HG02970 (cell line): ENCODE results near the gene TBC1D10A.
A peak's percentile ranks its signal among the peaks of the same experiment; 100 is the strongest.

Experiments used
- ATAC-seq: cut with Tn5 transposase; IDR thresholded peaks from one replicate; pipeline ENCODE4 v1.9.1; 2021; ENCODE audit warnings: mild to moderate bottlenecking, moderate library complexity, moderate number of reproducible peaks; ENCODE audit not compliant: unreplicated experiment, low FRiP score

TBC1D10A gene

GRCh38 chr22:30302810-30303138, 24.0 kb downstream of the TBC1D10A start:
- ATAC-seq = no peak

DNA sequence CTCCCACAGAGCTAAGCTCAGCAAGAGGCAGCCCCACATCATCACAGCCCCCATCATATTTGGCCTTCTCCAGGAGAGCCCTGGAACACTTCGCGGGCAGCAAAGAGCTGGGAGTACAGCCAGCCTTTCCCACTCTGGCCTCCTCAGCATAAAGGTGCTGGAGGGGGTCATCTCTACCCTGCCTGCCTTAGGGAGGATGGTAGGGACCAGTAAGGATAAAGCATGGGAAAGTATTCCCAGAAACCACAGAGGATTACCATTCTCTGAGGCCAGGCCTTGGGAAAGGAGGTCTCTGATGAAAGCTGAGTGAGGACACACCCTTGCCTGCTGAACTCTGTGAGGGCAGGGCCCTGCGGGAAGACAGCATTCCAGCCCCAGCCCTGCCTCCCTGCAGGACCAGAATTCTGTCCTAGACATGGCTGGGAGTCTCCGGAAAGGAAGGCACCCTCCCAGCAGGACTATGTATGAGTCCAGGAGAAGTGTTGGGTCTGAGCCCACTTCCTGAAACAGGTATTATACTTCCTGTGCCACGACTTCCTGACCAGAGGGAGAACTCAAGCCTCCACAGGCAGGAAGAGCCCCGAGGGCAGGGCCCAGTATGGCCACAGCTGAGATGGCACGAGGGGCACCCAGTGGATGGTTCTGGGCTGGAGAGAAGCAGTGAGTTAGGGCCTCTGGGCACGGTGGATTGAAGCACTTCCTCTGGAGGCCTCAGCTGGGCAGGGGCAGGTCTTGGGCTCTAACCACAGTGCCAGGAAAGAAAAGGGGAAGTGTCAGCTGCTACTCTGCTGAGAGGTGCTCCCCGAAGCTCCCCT, 24.5 kb downstream of the TBC1D10A start:
- no peak for ATAC-seq

GRCh38 chr22:30299322-30299721, 27.4 kb downstream of the TBC1D10A start:
- ATAC-seq = no peak

DNA sequence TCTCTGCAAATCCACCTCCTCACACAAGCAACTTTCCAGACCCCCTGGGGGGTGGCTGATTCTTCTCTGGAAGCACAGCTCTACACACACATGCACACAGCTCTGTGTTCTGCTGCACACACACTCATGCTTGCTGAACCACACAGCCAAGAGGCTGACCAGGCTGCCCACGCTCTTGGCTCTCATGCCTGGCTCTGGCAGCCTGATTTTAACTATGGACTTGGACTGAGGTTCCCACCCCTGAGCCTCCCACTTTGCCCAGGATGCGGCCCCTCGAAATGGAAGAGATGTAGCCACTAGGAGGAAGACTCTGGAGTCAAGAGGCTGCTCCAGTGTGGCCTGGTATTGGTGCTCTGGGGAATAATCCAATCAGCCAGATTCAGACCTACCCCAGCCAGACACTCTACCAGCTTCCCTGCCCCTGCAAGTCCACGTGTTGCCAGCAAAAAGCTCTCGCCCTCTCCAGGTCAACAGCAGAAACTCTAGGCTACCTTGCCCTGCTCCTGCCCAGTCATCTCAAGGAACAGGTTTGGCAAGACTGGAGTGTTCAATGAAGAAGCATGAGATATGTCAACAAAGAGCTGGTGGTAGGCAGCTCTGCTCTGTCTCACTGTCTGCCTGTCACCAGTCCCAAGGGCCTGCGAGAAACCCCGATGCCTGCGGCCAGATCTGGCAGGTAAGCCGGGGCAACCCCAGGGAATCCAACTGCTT, 28.6 kb downstream of the TBC1D10A start:
- ATAC-seq = no peak

GRCh38 chr22:30297276-30297990, 29.3 kb downstream of the TBC1D10A start:
- no peak for ATAC-seq

- ATAC-seq = no peak
Observed at GRCh38 chr22:30296833-30297232, 29.9 kb downstream of the TBC1D10A start.

DNA sequence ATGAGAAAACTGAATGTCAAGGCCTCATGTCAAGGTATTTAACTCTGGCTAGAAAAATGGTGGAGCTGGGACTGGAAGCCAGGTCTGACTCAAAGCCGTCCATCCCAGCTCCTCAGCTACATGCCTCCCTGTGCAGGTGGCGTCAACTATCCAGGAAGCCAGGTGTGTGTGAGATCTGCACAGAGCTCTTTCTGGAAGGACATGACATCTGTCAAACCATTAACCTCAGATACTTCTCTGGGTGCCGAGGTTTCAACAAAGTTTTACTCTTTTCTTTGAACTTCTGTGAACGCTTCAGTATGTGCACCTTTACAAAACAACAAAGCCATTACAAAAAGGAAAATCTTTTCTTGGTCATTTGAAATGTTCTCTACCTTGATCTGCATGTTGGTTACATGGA, 30.4 kb downstream of the TBC1D10A start:
- no peak for ATAC-seq

DNA sequence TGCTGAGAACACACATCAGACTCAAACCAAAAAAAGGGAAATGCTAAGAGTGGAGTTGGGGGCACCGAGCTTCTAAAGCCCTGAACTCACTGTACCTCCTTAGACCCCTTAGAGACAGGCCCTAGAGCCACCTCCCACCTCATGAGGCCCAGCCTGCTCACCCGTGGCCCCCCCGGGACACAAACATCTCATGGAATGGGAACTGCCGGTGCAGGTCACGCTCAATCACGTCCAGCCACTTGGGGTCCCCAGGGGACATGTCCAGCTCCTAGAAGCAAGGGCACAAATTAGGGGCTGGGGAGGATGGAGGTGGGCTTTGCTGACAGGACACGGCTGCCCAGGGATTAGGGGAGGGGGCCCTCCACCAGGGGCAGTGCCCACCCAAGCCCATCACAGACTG, 31.2 kb downstream of the TBC1D10A start:
- ATAC-seq = no peak

DNA sequence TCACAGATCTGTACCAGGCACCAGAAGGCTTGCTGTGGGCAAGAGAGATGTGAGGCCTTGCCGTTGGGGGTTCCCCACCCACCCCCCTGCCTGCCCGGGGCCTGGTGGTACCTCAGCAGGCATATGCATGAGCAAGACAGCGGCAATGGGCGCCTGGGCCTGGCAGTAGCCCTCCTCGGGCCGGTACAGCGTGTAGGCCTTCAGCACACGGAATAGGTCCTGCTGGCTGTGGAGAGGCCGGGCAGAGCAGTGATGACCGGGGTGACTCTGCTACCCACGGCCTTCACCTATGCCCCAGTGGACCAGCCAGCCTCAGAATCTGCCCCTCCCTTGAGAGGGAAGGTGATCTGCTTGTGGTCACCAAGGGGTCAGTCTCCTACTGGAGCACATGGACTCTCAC, 31.9 kb downstream of the TBC1D10A start:
- ATAC-seq = no peak

- no peak for ATAC-seq
Observed at GRCh38 chr22:30294066-30294465, 32.7 kb downstream of the TBC1D10A start.

- no peak for ATAC-seq
Observed at GRCh38 chr22:30293026-30293425, 33.7 kb downstream of the TBC1D10A start.

DNA sequence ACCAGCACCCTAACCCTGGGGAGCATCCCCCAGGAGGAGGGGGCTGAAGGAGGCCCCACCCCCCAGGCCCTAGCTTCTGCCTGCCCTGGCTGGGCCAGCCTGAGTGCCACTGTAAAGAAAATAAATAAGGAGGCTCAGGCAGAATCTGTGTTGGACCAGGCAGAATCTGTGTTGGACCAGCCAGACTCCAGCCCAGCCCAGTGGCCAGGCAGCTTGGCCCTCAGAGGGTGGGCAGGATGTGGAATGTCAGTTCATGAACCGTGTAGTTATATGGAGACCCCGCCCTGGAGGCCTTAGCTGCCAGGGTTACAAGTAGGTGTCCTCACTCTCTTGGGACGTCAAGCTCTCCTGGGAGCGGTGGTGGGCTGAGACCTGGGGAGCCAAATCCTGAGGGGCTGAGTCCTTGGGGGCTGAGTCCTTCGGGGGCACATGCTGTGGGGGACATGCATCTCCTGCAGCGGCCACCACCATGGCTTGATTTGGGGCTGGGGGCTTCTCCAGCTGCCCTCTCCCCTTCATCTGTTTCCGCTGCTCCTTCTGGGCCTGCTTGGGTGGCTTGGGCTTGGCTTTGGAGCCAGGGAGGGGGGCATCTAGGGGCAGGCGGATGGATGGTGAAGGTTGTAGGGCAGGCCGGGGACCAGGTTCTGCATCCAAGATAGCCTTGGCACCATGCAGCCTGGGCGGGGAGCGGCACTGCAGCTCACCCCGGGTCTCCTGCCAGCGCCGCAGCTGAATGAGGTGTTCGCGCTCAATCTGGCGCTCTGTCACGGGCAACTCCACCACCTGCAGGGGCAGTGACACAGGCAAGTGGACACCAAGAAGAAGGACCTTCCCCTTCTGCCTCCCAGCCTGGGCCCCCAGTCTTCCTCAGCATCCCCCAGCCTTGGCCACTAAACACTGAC, 34.4 kb downstream of the TBC1D10A start:
- no peak for ATAC-seq

GRCh38 chr22:30291058-30291892, 35.5 kb downstream of the TBC1D10A start:
- ATAC-seq = no peak

- no peak for ATAC-seq
Observed at GRCh38 chr22:30290342-30291057, 36.2 kb downstream of the TBC1D10A start.

GRCh38 chr22:30289980-30290313, 36.8 kb downstream of the TBC1D10A start:
- ATAC-seq = no peak

- peak; percentile 65 for ATAC-seq
Observed at GRCh38 chr22:30289141-30289979, 37.4 kb downstream of the TBC1D10A start, which contains the start of gene CASTOR1. CASTOR1 (minus strand) TSS chr22:30289505; CDS start chr22:30289497, 8 bp downstream.

GRCh38 chr22:30288419-30289140, 38.2 kb downstream of the TBC1D10A start:
- no peak for ATAC-seq
